Measurements from ENCODE around the gene GNG2. TPM values are rescaled to one million over a fixed set of nuclear protein-coding genes. Genes with fewer than 3 reads are reported as not detected.

GNG2 gene
- total RNA-seq, 1 experiment from 2014 or later = 7.0 TPM

GRCh38 chr14:52011523-52011922 lies 151.1 kb downstream of the GNG2 start:
- DNase-seq = no peak
- Histone ChIP-seq H2BK15ac (ENCODE audit: low read depth, low read length) (no peak overlapping the region), H2BK5ac (ENCODE audit: insufficient read length, low read length) (no peak overlapping the region), H4K20me1 (ENCODE audit: control insufficient read depth, insufficient read depth, insufficient read length) (no peaks in the 10 kb centered on the region), H3K9me3 (ENCODE audit: control insufficient read depth, low read depth, low read length) (no peaks in the 10 kb centered on the region), H3K23me2 (ENCODE audit: insufficient read length, low read depth, low read length, poor library complexity, severe bottlenecking) (no peaks in the 10 kb centered on the region), H3K79me1 (ENCODE audit: insufficient read depth, low read depth, low read length, poor library complexity, severe bottlenecking) (no peaks in the 10 kb centered on the region), H3K4me1 (ENCODE audit: insufficient read depth, low read length) (peaks cover 2% of the 10 kb centered on the region; the same call in 1 of the 2 replicates), H3K18ac (ENCODE audit: insufficient read length, low read depth, low read length) (no peak overlapping the region), H3K79me2 (ENCODE audit: insufficient read depth, low read length) (no peaks in the 10 kb centered on the region), H2BK12ac (ENCODE audit: insufficient read length, low read depth, low read length) (no peak overlapping the region), H4K8ac (replicated peaks; ENCODE audit: insufficient read length, low read depth, low read length) (no peak overlapping the region), H3K9ac (ENCODE audit: extremely low read depth, insufficient read length, low read length) (no peak overlapping the region), H2BK120ac (ENCODE audit: low read depth, low read length, poor library complexity, severe bottlenecking) (no peak overlapping the region), H3K23ac (ENCODE audit: insufficient read length, low read depth, low read length) (no peak overlapping the region), H3K4ac (ENCODE audit: low read depth, low read length) (no peak overlapping the region), H4K5ac (ENCODE audit: insufficient read length, low read depth, low read length) (no peak overlapping the region), H3T11ph (ENCODE audit: low read length) (no peak overlapping the region), H4K91ac (ENCODE audit: insufficient read length, low read depth, low read length) (no peak overlapping the region), H2BK20ac (ENCODE audit: low read depth, low read length, poor library complexity, severe bottlenecking) (no peak overlapping the region), H3K56ac (ENCODE audit: insufficient read length, low read depth, low read length) (no peak overlapping the region), H3K4me2 (ENCODE audit: insufficient read depth, insufficient read length, low read length) (no peak overlapping the region), H2AK5ac (ENCODE audit: insufficient read length, low read length) (no peak overlapping the region), H3K27me3 (ENCODE audit: insufficient read depth, low read length) (no peaks in the 10 kb centered on the region), H3K27ac (ENCODE audit: insufficient read length, low read depth, low read length) (no peak overlapping the region), H2AFZ (ENCODE audit: low read length) (no peak overlapping the region), H3K14ac (ENCODE audit: insufficient read depth, low read length) (no peak overlapping the region)
- no peaks in the 10 kb centered on the region for H3K9me3 Mint-ChIP-seq
- no CpG with 5 or more reads among the region's 9 CpGs for WGBS (ENCODE audit: extremely low coverage, insufficient read length, low lambda C conversion rate)
- no peaks in the 10 kb centered on the region for H3K27me3 Mint-ChIP-seq (ENCODE audit: low read depth)
- H3K4me3 Mint-ChIP-seq = no peak overlapping the region
- peak overlapping the region; percentile 19 to 77 (median 32); a peak in 5 of 7 replicates for H3K27ac Mint-ChIP-seq
- peaks cover 21 to 48% (median 38%) of the 10 kb centered on the region in 3 experiments; a peak in 6 of 7 replicates for H3K36me3 Mint-ChIP-seq (ENCODE audit: insufficient read depth in 1 of 3, low read depth in 3 of 3)
- no peak for TF ChIP-seq CTCF (conservative IDR thresholded peaks at IDR 0.05)
- H3K4me1 Mint-ChIP-seq = peaks cover 32 to 43% of the 10 kb centered on the region in 2 experiments
